GM19035 (cell line): ENCODE measurements around the gene TFPI.
A peak's percentile ranks its signal among the peaks of the same experiment; 100 is the strongest.

Experiments used
- ATAC-seq: cut with Tn5 transposase; IDR thresholded peaks from one replicate; pipeline ENCODE4 v1.9.1; 2021; ENCODE audit not compliant: unreplicated experiment

The TFPI gene

DNA sequence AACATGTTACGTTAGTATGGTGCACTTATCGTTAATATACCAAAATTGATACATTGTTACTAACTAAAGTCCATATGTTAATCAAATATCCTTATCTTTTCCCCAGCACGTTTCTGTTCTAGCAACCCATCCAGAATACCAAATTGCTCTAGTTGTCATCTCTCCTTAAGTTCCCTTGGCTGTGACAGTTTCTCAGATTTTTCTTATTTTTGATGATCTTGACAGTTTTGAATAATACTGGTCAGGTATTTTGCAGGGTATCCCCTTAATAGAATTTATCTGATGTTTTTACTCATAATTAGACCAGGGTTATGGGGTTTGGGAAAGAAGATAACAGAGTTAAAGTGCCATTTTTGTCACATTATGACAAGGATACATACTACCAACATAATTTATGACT, 47.8 kb downstream of the TFPI start:
- ATAC-seq: no peak

DNA sequence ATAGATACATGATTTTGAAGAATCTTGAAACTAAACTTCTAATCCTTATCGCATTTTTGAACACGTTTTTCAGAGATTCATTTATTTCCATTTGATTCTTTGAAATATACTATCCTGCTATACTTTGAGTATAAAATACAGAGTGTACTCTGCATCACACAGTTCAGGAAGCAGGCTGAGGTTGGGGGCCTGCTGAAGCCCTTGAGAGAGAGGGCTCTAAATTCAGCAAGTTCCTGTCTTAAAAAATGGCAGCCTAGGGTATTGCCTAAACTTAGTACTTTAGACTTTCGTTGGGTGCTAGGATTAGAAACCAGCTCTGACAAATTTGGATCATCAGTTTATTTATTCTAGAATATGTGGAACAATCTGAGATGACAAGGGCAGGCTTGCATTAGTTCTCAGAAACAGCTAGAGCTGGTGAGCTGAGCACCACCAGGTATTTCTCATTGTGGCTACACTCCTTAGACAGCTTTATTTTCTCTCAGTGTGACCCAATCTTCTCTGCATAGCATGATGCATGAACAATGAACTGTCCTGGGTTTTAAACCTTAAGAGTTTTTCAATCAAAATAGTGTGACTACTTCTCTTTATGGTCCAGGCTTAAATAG, 49.1 kb downstream of the TFPI start:
- no peak for ATAC-seq

DNA sequence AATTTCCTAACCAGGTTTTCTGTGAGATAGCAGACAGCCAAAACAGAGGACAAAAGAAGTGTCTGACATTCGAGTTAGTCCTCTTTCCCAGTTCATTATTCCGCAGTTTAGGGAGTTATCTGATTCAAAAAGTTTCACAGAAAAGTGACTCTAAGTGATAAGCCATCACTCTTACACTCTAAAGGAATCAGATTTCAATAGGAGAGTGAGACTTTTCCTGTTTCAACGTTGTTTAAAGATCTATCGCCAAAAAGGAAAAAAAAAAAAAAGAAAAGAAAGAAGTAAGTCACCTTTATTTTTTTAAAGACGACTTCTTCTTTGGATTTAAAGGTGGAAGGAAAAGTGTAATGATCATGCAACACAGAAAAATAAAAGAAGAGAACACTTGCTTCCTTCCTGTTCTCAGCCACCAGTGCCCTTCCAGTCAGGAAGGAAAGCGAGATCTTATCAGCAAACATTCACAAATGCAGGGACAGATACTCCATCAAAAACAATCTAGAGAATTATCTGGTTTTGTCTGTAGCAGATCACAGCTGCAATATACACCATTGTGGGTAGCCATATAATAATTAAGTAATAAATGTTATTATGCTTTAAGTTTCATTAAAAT, 49.8 kb downstream of the TFPI start:
- ATAC-seq: no peak

DNA sequence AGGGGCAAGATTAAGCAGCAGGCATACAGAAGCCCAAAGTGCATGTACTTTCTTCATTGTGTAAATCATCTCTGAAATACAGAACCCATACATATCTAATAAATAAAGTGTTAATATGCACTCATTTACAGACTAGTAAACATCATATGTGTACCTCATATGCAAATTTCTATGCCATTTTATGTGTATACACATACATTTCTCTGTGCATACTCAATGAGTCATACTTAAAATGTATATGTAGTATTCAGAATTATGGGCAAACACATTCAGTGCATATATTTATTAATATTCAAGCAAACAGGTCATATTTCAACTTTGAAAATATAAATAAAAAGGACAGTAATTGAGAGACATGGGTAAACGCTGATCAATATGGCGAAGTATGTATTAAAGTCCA, 50.5 kb downstream of the TFPI start:
- ATAC-seq: no peak

DNA sequence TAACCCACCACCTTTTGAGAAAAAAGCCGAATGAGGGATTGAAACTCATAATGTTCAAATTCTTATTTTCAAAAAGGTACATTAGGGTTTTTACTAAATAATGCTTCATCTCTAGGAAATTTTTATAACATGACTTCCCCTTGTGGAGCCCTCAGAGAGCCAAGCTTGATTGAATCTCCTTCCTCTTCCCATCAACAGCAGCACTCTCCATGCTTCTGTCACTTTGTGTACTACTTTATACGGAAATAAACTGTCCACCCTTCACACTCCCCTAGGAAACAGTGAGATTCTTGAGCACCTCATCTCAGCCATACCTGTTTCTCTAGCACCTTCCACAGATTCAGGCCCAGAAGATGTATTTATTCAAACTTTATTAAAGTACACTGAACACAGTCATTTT, 51.8 kb downstream of the TFPI start:
- ATAC-seq: no peak

DNA sequence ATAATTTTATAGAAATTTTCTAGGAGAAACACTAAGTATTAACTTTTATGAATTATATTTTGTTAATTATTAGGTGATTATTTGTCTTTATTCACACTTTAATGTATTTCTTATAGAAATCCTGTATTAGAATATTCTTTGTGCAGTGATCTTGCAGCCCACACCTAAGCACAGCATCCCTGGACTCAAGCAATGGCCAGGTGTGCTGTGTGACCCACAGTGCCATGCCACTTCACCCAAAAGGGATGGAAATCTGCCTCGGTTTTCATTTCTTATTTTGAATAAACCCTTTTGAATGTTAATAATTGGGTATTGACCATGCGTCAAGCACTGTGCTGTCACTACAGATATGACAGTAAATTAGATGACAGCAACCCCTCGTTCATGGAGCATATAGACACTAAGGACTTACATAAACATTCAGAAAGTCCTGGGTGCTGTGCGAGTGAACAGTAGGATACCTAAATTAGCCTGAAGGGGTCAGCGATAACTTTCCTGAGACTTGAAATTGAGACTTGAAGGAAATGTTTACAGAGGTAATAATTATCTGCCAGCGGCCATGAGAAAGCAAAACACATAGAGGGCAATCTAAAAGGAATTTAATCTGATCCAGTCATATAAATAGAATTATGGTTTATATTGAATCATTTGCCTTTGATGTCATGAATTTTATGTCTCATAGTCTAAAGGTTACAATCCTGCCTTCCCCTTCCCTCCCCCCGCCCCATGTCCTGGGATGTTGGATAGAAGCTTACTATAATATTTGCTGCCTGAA, 53.5 kb downstream of the TFPI start:
- ATAC-seq: no peak

DNA sequence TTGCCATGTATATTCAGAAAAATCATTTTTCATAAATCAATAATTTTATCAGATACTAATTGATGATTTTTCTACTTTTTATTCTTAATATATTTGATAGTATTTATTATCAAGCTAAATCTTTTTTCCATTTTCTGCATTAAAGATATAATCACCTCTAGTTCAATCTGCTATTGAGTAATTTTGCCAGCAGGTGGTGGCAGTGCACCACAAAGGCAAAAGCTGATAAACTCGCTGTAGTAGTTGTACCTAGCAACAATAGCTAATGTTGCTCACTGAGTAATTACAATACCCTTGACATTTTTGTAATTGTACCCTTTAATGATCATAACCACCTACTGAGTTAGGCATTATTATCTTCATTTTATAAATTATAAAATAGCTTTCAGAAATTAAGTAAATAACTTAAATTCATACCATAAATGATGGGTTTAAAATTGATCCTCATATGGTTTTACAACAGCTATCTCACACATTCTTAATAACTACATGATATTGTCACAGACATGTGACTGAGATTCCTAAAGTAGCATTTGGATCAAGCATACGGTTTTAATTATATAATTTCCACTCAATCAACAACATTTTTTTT, 54.2 kb downstream of the TFPI start:
- ATAC-seq: peak; percentile 97

DNA sequence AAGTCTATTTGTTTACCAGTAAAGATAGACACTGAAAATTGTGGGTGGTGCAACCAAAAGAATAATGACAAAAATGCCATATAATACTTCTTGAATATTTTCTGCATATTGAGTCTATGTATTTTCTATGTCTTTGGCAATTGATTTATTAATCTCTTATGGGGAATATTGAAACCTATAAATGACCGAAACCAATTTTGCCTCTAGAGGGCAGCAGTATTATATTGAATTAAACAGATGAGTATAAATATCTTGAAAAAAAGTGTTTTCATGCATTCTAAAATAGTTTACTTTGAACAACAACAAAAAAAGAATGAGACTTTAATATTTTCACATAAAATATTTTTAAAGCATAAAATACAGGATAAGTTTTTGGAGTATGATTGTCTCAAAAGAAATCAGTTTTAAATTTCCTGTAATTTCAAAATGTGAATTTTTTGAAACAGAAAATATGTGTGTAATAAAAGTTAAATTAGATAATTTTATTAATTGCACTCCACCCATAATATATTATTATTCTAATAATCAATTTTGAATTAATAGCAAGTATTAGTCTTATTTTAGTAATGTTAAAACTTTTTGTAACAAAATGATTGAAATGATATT, 56.3 kb downstream of the TFPI start:
- ATAC-seq: no peak

DNA sequence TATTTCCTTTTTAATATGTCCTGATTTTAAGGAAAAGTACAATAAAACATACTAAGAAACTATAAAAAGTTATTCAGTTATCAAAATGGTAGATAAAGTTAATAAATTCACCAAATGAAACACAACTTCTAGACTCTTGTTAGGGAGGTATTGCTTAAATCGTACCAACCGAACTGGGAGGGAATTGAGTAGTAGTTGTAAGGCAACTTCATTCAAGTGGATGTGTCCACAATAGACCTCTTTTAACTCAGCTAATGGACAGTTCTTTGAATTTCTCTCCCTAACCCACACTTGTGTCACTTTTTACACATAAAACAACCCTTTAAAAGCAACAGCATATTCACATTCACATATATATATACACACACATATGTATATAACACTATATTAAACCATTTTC, 57.1 kb downstream of the TFPI start:
- ATAC-seq: no peak

DNA sequence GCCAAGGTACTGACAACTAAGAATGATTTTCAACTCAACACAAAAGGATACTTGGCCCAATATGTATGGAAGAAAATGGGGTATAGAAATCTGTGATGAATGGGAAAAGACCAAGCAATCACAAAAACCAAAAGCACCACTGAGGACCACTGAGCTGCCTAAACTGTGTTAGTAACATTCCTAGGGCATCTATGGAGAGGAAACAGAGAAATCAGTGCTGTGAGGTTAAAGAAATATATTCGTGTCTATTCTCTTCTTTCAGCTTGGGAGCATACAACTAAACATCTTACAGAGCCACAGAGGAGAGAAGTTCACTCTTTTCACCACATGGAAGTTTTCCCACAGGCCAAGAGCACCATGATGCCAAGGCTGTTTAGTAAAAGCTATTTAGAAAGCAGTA, 58.9 kb downstream of the TFPI start:
- no peak for ATAC-seq

DNA sequence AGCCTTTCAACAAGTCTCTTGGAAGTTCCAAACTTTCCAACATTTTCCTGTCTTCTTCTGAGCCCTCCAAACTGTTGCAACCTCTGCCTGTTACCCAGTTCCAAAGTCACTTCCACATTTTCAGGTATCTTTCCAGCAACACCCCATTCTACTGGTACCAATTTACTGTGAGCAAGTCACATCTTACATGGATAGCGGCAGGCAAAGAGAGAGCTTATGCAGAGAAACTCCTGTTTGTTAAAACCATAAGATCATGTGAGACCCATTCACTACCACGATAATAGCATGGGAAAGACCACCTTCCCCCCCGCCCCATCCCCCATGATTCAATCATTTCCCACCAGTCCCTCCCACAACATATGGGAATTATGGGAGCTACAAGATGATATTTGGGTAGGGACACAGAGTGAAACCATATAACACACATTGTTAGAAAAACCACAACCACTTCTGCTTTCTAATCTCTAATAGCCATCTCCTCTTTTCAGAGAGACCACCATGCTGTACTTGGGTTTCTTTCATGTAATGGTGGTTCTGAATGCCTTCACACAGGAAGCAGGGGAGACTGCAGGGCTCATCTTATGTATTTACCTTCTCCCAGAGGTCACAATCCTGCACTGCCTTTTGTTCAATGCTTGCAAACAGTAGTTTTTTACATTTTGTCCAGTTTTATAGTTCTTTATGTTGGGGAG, 60.2 kb downstream of the TFPI start:
- ATAC-seq: no peak

DNA sequence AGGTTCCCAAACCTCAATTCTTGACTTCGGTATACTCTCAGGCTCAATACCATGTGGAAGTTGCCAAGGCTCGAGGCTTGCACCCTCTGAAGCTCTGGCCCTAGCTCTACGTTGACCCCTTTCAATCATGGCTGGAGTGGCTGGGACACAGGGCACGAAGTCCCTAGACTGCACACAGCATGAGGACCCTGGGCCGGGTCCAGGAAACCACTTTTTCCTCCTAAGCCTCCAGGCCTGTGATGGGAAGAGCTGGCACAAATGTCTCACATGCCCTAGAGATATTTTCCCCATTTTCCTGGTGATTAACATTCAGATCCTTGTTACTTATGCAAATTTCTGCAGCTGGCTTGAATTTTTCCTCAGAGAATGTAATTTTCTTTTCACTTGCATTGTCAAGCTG, 61.1 kb downstream of the TFPI start:
- no peak for ATAC-seq

DNA sequence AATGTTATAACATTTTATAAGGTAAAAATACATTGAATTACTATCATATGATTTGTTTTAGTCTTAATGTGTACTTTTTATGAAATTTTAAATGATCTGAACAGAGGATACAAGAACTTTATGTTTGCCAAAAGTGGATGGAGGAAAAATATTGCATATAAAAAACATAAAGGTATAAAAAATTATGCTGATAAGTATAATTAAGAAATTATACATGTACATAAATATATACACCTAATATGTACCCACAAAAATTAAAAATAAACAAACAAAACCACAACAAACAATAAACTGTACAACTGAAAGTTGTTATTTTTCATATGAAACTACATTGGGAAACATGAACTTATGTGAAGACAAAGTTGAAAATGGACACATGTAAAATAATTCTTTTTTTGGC, 68.0 kb downstream of the TFPI start:
- no peak for ATAC-seq

DNA sequence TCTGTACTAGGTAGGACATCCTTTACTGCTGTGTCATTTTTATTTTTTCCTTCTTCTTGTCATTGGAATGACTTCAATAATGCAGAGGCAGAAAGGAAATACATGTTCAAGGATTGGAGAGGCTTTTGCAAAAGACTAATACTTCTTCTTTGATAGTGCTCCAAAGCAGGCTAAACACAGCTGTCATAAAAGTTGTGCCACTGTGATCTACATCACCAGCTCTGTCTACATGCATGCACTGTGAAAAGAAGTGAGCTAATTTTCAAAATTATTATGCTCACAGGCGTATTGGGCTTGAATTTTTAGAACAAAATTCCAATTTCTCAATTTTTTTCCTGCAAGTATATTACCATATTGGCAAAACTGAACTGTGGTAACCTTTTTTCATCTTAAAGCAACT, 68.7 kb downstream of the TFPI start:
- ATAC-seq: no peak

DNA sequence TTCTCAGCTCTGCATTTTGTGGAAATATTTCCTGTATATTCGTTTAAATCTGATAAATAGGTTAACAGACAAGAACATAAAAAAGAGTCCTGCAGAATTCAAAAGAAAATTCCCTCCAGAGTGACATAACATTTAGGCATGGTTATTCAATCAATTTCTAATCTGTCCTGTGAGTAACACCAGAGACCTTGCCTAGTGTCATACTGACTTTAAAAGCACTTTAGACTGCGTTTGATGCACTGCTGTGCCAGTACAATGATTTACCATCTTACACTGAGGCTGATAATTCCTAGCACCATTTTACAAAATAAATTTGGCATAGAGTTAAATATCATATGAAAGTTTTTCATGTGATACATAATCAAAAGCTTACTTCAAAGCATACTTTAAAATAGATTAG, 70.7 kb downstream of the TFPI start:
- ATAC-seq: no peak

DNA sequence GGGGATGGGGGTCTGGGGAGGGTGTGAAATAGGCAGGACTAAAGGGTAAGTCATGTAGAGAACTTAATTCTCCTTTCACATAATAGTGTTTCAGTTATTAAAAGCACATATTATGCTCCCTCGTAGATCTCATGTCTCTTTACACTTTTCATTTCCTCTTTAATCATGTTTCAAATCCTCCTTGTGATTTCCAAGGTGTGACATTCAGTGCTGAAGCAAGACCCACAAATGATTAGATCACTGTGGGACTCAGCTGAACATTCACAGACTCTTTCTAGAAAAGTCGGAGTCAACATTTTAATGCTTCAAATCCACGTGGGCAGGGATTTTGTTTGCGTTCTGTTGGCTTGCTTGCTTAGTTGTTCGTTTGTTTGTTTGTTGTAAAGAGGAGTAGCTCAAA, 71.4 kb downstream of the TFPI start:
- no peak for ATAC-seq

DNA sequence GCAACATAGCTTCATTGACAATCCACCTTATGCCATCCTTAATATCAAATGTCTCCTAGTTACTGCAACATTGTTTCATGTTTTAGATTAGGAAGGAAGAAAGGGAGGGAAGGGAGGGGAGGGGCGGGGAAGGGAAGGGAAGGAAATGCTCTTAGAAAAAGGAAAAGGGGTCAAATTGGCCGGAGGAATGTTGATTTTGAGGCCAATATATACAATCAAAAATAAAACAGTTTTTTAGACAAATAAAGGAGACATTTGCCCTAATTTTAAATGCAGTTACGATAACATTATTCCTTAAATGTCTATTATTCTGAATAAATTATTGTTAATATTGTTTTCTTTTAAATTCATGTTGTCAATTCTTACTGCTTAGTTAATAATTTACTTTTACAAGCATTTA, 72.7 kb downstream of the TFPI start:
- no peak for ATAC-seq

DNA sequence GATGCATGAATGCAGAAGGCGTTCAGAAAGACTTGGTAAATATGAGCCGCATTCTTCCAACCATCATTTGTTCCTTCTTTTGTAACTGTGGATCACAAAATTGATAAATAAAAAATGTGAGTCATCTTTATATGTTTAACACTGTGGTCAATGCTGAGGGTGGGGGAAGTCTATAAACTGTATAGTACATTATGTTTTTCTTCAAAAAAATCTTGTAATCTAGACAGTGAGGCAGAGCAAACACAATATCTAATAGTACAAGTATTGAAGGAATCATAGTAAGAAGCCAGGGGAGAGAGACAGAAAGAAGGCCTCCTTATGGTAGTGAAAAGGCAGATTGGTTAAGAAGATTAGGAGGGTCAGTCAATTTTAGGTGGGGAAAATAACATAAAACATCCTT, 75.5 kb downstream of the TFPI start:
- no peak for ATAC-seq

DNA sequence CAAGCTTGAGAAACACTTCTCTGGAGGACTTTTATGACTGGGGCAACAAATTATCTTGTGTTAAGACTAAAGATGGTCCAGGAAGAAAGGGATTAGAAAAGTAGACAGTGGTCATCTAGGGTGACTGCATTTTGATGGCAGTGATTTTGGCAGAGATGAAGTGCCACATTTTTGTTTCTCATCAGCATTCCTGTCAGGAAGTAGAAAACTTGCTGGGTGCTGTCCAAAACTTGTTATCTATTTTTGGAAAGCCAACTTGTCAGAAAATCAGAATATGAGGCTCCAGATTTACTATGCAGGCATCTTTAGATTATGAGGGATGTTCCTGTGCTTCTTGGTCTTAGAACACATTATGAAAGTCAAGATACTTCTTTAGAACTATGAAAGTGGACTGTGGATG, 77.2 kb downstream of the TFPI start:
- ATAC-seq: no peak

DNA sequence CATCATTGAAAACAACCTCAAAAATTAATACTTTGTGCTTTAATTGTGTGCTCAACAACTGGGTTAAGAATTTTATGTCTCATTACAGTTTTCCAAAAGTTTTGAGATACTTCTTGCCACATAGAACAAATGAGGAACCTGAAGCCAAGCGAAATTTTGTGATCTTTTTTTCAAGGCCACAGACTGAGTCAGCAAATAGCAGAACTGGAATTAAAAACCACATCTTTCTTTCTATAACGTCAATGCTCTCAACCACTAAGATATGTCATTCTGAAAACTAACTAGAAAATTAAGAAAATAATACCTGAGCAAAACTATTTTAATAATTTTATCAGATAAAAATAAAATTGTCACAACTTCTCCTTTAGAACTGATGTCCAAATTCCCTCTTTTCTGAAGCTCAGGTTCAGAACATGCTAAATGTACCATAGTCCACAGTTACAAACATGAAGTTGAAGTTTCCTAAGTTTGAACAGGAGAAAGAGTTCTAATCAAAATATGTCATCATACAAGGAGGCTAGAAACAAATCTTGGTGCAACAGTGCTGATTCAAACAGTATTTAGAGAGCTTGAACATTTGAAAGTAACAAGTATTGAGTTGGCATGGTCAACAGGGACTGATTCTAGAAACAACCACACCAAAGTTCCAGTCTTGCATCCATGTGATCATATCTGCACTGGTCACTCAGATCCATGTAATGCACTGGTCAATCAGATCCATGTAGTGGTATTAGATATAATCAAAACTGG, 78.6 kb downstream of the TFPI start:
- peak; percentile 77 for ATAC-seq
